HCT116 (cell line): ENCODE measurements around the gene LAMC3. TPM values are rescaled to one million over a fixed set of nuclear protein-coding genes. Genes with fewer than 3 reads are reported as not detected.

Experiments used
- ATAC-seq: fragments of 200-7000 bp; cut with Tn5 transposase; 2 replicates; pipeline ENCODE4 v1.9.1; 2020; ENCODE audit warnings: mild to moderate bottlenecking, moderate library complexity
- BruUV-seq: library from RNA; stranded (reverse); fragments of 400-500 nt; replicated peaks from 2 replicates; lab custom pipeline; 2021; lab: Mats Ljungman, UMichigan
- CTCF ChIA-PET: fragments of 300-600 bp; sonication (Branson Sonifier 250); formaldehyde crosslinking; loops from one replicate; lab custom pipeline; 2021; ENCODE audit warnings: antibody characterized with exemption; lab: Charles Lee
- POLR2A ChIA-PET: fragments of 300-600, 350-600 bp; sonication (Branson Sonifier 250); formaldehyde crosslinking; loops from one replicate; lab custom pipeline; 2021; ENCODE audit warnings: antibody characterized with exemption; lab: Charles Lee
- RAD21 ChIA-PET, 2 experiments: fragments of 300-600 bp; sonication (Branson Sonifier 250); formaldehyde crosslinking; loops; one replicate each; lab custom pipeline; 2023; ENCODE audit warnings: low total read pairs in 2 of 2; ENCODE audit not compliant: uncharacterized antibody in 2 of 2, unreplicated experiment in 2 of 2, low non-redundant PET in 1 of 2; lab: Charles Lee
- DNase-seq: peaks from one replicate; pipeline ENCODE4 v3.0.0-alpha.2; 2010; ENCODE audit warnings: low read depth, low spot score
- H2AFZ ChIP-seq: fragments of 200-600 bp; shearing (Covaris generic), sonication (generic); 2 replicates; pipeline ENCODE4 v1.6.1; 2017; ENCODE audit warnings: low read depth, mixed run types, mixed read lengths, antibody characterized with exemption, low read length; ENCODE audit not compliant: poor library complexity, severe bottlenecking
- H3K27ac ChIP-seq: 2 replicates; pipeline ENCODE4 v1.5.1; 2012; ENCODE audit warnings: low read depth, low read length
- H3K27me3 ChIP-seq: fragments of 200-600 bp; sonication (generic); 2 replicates; pipeline ENCODE4 v1.6.1; 2016; ENCODE audit warnings: mixed run types, low read length, mixed read lengths; ENCODE audit not compliant: insufficient read depth
- H3K36me3 ChIP-seq, 2 experiments: fragments of 200-500 bp in 1 of 2; fragments of 200-600 bp in 1 of 2; sonication (Bioruptor generic) in 1 of 2; sonication (generic) in 1 of 2; 2 replicates each; pipeline versions ENCODE4 v1.5.1 to v1.6.1; 2014 to 2016; ENCODE audit warnings: low read length in 2 of 2, inconsistent platforms in 1 of 2, mixed read lengths in 1 of 2, mixed run types in 1 of 2; ENCODE audit not compliant: insufficient read depth in 2 of 2, control insufficient read depth in 1 of 2
- H3K4me1 ChIP-seq, 2 experiments: fragments of 200-600 bp in 1 of 2; sonication (generic) in 1 of 2; 2 replicates each; pipeline versions ENCODE4 v1.5.1 to v1.6.1; 2012 to 2017; ENCODE audit warnings: low read length in 2 of 2, inconsistent platforms in 1 of 2, mild to moderate bottlenecking in 1 of 2, mixed read lengths in 1 of 2, mixed run types in 1 of 2, moderate library complexity in 1 of 2; ENCODE audit not compliant: insufficient read depth in 2 of 2, control insufficient read depth in 1 of 2
- H3K4me2 ChIP-seq: fragments of 200-600 bp; sonication (generic); 2 replicates; pipeline ENCODE4 v1.6.1; 2017; ENCODE audit warnings: mixed run types, low read length, mixed read lengths
- H3K4me3 ChIP-seq, 2 experiments: fragments of 200-600 bp in 1 of 2; sonication (generic) in 1 of 2; replicated peaks in 1 of 2; 2 replicates each; pipeline ENCODE4 v1.5.1; 2011 to 2016; ENCODE audit warnings: low read length in 2 of 2, control low read depth in 1 of 2, low read depth in 1 of 2, mild to moderate bottlenecking in 1 of 2, mixed read lengths in 1 of 2, mixed run types in 1 of 2
- H3K79me2 ChIP-seq: fragments of 200-600 bp; sonication (generic); 2 replicates; pipeline ENCODE4 v1.6.1; 2017; ENCODE audit warnings: mild to moderate bottlenecking, mixed run types, low read length, moderate library complexity, mixed read lengths; ENCODE audit not compliant: insufficient read depth
- H3K9ac ChIP-seq: fragments of 200-600 bp; sonication (generic); 2 replicates; pipeline ENCODE4 v1.6.1; 2016; ENCODE audit warnings: low read length, mixed read lengths
- H3K9me2 ChIP-seq: fragments of 200-600 bp; sonication (generic), shearing (Covaris generic); 2 replicates; pipeline ENCODE4 v1.6.1; 2017; ENCODE audit warnings: mixed run types, mild to moderate bottlenecking, moderate library complexity; ENCODE audit not compliant: insufficient read depth
- H3K9me3 ChIP-seq, 2 experiments: fragments of 200-500 bp in 1 of 2; fragments of 200-600 bp in 1 of 2; sonication (Bioruptor generic) in 1 of 2; sonication (generic) in 1 of 2; 2 replicates each; pipeline ENCODE4 v1.6.1; 2014 to 2017; ENCODE audit warnings: low read length in 2 of 2, mixed read lengths in 2 of 2, inconsistent platforms in 1 of 2, low read depth in 1 of 2, mild to moderate bottlenecking in 1 of 2, mixed run types in 1 of 2, moderate library complexity in 1 of 2; ENCODE audit not compliant: control insufficient read depth in 1 of 2, insufficient read depth in 1 of 2
- H4K20me1 ChIP-seq: fragments of 200-600 bp; sonication (generic), shearing (Covaris generic); 2 replicates; pipeline ENCODE4 v1.6.1; 2017; ENCODE audit warnings: mixed run types, mild to moderate bottlenecking, moderate library complexity; ENCODE audit not compliant: insufficient read depth
- ATF3 ChIP-seq: IDR thresholded peaks from 2 replicates; pipeline ENCODE4 v1.6.1; 2012
- CEBPB ChIP-seq: IDR thresholded peaks from 2 replicates; pipeline ENCODE4 v1.6.1; 2012; ENCODE audit warnings: low read depth
- ELF1 ChIP-seq: IDR thresholded peaks from 2 replicates; pipeline ENCODE4 v1.6.1; 2012; ENCODE audit warnings: low read depth, borderline replicate concordance
- EZH2 ChIP-seq: fragments of 200-600 bp; sonication (generic); IDR thresholded peaks from 2 replicates; pipeline ENCODE4 v1.6.1; 2017; ENCODE audit warnings: antibody characterized with exemption, mixed run types
- EZH2phosphoT487 ChIP-seq: fragments of 200-600 bp; IDR thresholded peaks from 2 replicates; pipeline ENCODE4 v1.6.1; 2018; ENCODE audit warnings: antibody characterized with exemption, borderline replicate concordance
- JUND ChIP-seq: IDR thresholded peaks from 2 replicates; pipeline ENCODE4 v1.6.1; 2012
- MAX ChIP-seq: IDR thresholded peaks from 2 replicates; pipeline ENCODE4 v1.6.1; 2012
- POLR2A ChIP-seq: IDR thresholded peaks from 2 replicates; pipeline ENCODE4 v1.7.0; 2011; ENCODE audit warnings: borderline replicate concordance; ENCODE audit not compliant: insufficient read depth, insufficient read length; ENCODE audit errors: extremely low read depth
- RAD21 ChIP-seq: IDR thresholded peaks from 2 replicates; pipeline ENCODE4 v1.6.1; 2012; ENCODE audit warnings: low read depth, mild to moderate bottlenecking
- SRF ChIP-seq: IDR thresholded peaks from 2 replicates; pipeline ENCODE4 v1.6.1; 2012; ENCODE audit warnings: low read depth
- TCF7L2 ChIP-seq: IDR thresholded peaks from 2 replicates; pipeline ENCODE4 v1.7.0; 2011; ENCODE audit warnings: borderline replicate concordance, inconsistent platforms; ENCODE audit not compliant: insufficient read depth, insufficient read length; ENCODE audit errors: extremely low read depth
- ZBTB33 ChIP-seq: IDR thresholded peaks from 2 replicates; pipeline ENCODE4 v1.6.1; 2011; ENCODE audit warnings: mild to moderate bottlenecking, low read length, moderate library complexity; ENCODE audit not compliant: insufficient replicate concordance; ENCODE audit errors: extremely low read depth
- ZNF274 ChIP-seq: fragments of 200-500 bp; sonication (Bioruptor generic); IDR thresholded peaks from 2 replicates; pipeline ENCODE4 v1.6.1; 2014; ENCODE audit warnings: mild to moderate bottlenecking, low read depth, low read length, inconsistent platforms
- intact Hi-C: fragments of 100-400 bp; cut with micrococcal nuclease; formaldehyde crosslinking; loops from 2 replicates; pipeline ENCODE4 v1.10.0; 2022
- total RNA-seq: library from RNA; stranded (reverse); gene quantifications from one replicate; pipeline ENCODE4 v1.2.1, GENCODE V29; 2021; ENCODE audit not compliant: unreplicated experiment

Gene LAMC3
- total RNA-seq, 1 experiment from 2014 or later, result 7.7 TPM

- Histone ChIP-seq H3K9me2 (no peaks in the 10 kb centered on the region), H3K79me2 (no peaks in the 10 kb centered on the region), H3K4me1 (peaks cover 3 to 6% of the 10 kb centered on the region in 2 experiments), H3K9ac (no peak overlapping the region), H3K27me3 (no peaks in the 10 kb centered on the region)
- POLR2A ChIA-PET, result no interaction called here
- ATAC-seq, result no peak
- no peak for DNase-seq
- intact Hi-C loops, result no loop called here
- RAD21 ChIA-PET, result no interaction called here
- TF ChIP-seq CEBPB, result no peak
- no peak for TF ChIP-seq SRF
- TF ChIP-seq EZH2, result no peak
- no peak for TF ChIP-seq MAX
- no peak for TF ChIP-seq EZH2phosphoT487
- TF ChIP-seq, all 23 proteins: peak for 0
- Histone ChIP-seq H3K27ac (no peak overlapping the region), H2AFZ (no peak overlapping the region), H3K4me3 (no peak overlapping the region), H3K4me2 (no peak overlapping the region), H3K36me3 (no peaks in the 10 kb centered on the region), H3K9me3 (no peaks in the 10 kb centered on the region), H4K20me1 (no peaks in the 10 kb centered on the region)
- CTCF ChIA-PET, result no interaction called here
- BruUV-seq, result no TSS peak
These were observed 5.0 kb downstream of the LAMC3 start for GRCh38 chr9:131013771-131014676.

GRCh38 chr9:131015112-131015511 lies 6.1 kb downstream of the LAMC3 start:
- ChIA-PET POLR2A (no interaction called here), RAD21 (no interaction called here), CTCF (no interaction called here)
- H3K4me1 ChIP-seq, result no peaks in the 10 kb centered on the region
- H3K4me2 ChIP-seq, result no peak overlapping the region
- no peak for ATAC-seq
- H3K4me3 ChIP-seq, result no peak overlapping the region
- H4K20me1 ChIP-seq, result no peaks in the 10 kb centered on the region
- no peaks in the 10 kb centered on the region for H3K9me2 ChIP-seq
- no peaks in the 10 kb centered on the region for H3K36me3 ChIP-seq
- no peak for DNase-seq
- TF ChIP-seq ZNF274, result no peak
- TF ChIP-seq TCF7L2, result no peak
- no peak for TF ChIP-seq JUND
- TF ChIP-seq ATF3, result no peak
- TF ChIP-seq POLR2A, result no peak
- no peak for TF ChIP-seq MAX
- no peak for TF ChIP-seq ZBTB33
- no peak for TF ChIP-seq ELF1
- TF ChIP-seq RAD21, result no peak
- H3K9ac ChIP-seq, result no peak overlapping the region
- no peaks in the 10 kb centered on the region for H3K27me3 ChIP-seq
- no peak overlapping the region for H3K27ac ChIP-seq
- H3K9me3 ChIP-seq, result no peaks in the 10 kb centered on the region
- no peaks in the 10 kb centered on the region for H3K79me2 ChIP-seq
- no peak overlapping the region for H2AFZ ChIP-seq
- intact Hi-C loops, result no loop called here
- no TSS peak for BruUV-seq
